ENCODE measurements around the gene SUCLG2. TPM values are rescaled to one million over a fixed set of nuclear protein-coding genes. Genes with fewer than 3 reads are reported as not detected.

Gene SUCLG2
- total RNA-seq, 2 donors from 2014 or later: 25.5 to 36.6 TPM

- H3K4me1 ChIP-seq (ENCODE audit: control insufficient read depth in 1 of 2, low read depth in 2 of 2): no peaks in the 10 kb centered on the region
- no peak overlapping the region for H3K27ac ChIP-seq
- no peak overlapping the region for H3K4me3 ChIP-seq
- DNase-seq (ENCODE audit: low spot score) (no peak), ATAC-seq (ENCODE audit: insufficient number of reproducible peaks, low FRiP score, low read depth) (no peak)
- no peak for TF ChIP-seq CTCF (IDR thresholded peaks at IDR 0.05)
- H3K27me3 ChIP-seq (replicated peaks; ENCODE audit: insufficient read depth): no peaks in the 10 kb centered on the region
- peaks cover 2% of the 10 kb centered on the region for H3K9me3 ChIP-seq
- no peaks in the 10 kb centered on the region for H3K36me3 ChIP-seq
Observed at GRCh38 chr3:67414740-67415139, 239.7 kb downstream of the SUCLG2 start.

GRCh38 chr3:67405193-67405592, 249.2 kb downstream of the SUCLG2 start:
- TF ChIP-seq CTCF (IDR thresholded peaks at IDR 0.05): no peak
- no peak overlapping the region for H3K27ac ChIP-seq
- no peaks in the 10 kb centered on the region for H3K4me1 ChIP-seq (ENCODE audit: control insufficient read depth in 1 of 2, low read depth in 2 of 2)
- no peaks in the 10 kb centered on the region for H3K36me3 ChIP-seq
- ATAC-seq (ENCODE audit: insufficient number of reproducible peaks, low FRiP score, low read depth) (no peak), DNase-seq (ENCODE audit: low spot score) (no peak)
- H3K9me3 ChIP-seq: no peaks in the 10 kb centered on the region
- H3K4me3 ChIP-seq: no peak overlapping the region
- H3K27me3 ChIP-seq (replicated peaks; ENCODE audit: insufficient read depth): no peaks in the 10 kb centered on the region

GRCh38 chr3:67402873-67403272, 251.5 kb downstream of the SUCLG2 start:
- Histone ChIP-seq H3K9me3 (no peaks in the 10 kb centered on the region), H3K27ac (no peak overlapping the region), H3K27me3 (replicated peaks; ENCODE audit: insufficient read depth) (no peaks in the 10 kb centered on the region), H3K36me3 (no peaks in the 10 kb centered on the region), H3K4me3 (no peak overlapping the region), H3K4me1 (ENCODE audit: control insufficient read depth in 1 of 2, low read depth in 2 of 2) (no peaks in the 10 kb centered on the region)
- no peak for ATAC-seq (ENCODE audit: insufficient number of reproducible peaks, low FRiP score, low read depth)
- no peak for DNase-seq (ENCODE audit: low spot score)
- TF ChIP-seq CTCF (IDR thresholded peaks at IDR 0.05): no peak

- Histone ChIP-seq H3K36me3 (no peaks in the 10 kb centered on the region), H3K4me3 (no peak overlapping the region), H3K4me1 (ENCODE audit: control insufficient read depth in 1 of 2, low read depth in 2 of 2) (no peaks in the 10 kb centered on the region), H3K9me3 (no peaks in the 10 kb centered on the region), H3K27ac (no peak overlapping the region), H3K27me3 (replicated peaks; ENCODE audit: insufficient read depth) (no peaks in the 10 kb centered on the region)
- DNase-seq (ENCODE audit: low spot score): no peak
- no peak for TF ChIP-seq CTCF (IDR thresholded peaks at IDR 0.05)
- ATAC-seq (ENCODE audit: insufficient number of reproducible peaks, low FRiP score, low read depth): no peak
Observed at GRCh38 chr3:67401921-67402320, 252.5 kb downstream of the SUCLG2 start.

- DNase-seq (ENCODE audit: low spot score): no peak
- Histone ChIP-seq H3K4me1 (ENCODE audit: control insufficient read depth in 1 of 2, low read depth in 2 of 2) (no peaks in the 10 kb centered on the region), H3K36me3 (no peaks in the 10 kb centered on the region), H3K27ac (no peak overlapping the region), H3K9me3 (no peaks in the 10 kb centered on the region), H3K4me3 (no peak overlapping the region), H3K27me3 (replicated peaks; ENCODE audit: insufficient read depth) (no peaks in the 10 kb centered on the region)
- no peak for TF ChIP-seq CTCF (IDR thresholded peaks at IDR 0.05)
- no peak for ATAC-seq (ENCODE audit: insufficient number of reproducible peaks, low FRiP score, low read depth)
Observed at GRCh38 chr3:67400476-67400875, 253.9 kb downstream of the SUCLG2 start.

Measured in thoracic aorta (tissue), 2 donors.